ENCODE results near the gene ABCC9. TPM values are rescaled to one million over a fixed set of nuclear protein-coding genes. Genes with fewer than 3 reads are reported as not detected.

The ABCC9 gene
- total RNA-seq, 2 donors from 2014 or later, result 0.05 to 0.19 TPM

DNA sequence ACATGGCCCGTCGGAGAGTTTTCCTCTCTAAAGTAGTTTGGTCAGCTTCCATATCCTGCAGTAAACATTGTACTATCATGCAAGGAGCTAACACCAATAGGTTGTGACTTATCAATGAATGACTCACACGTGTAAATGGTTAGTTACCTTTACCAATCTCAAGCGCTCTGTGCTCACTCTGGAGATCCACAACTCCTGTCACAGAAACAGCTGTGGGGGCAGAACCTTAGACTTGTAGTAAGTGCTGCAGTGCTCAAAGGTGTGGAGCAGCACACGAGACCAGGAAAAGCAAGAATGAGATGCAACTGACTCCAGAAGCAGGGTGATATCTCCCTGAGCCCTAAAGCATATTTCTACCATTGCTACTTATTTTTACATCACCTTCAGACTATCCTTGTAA, 93.0 kb downstream of the ABCC9 start:
- no peaks in the 10 kb centered on the region for H3K4me1 Mint-ChIP-seq (ENCODE audit: low read depth)
- DNase-seq (no peak), ATAC-seq (replicated peaks in 1 of 2) (no peak)
- no peak overlapping the region for H3K4me3 Mint-ChIP-seq
- H3K36me3 Mint-ChIP-seq (ENCODE audit: insufficient read depth in 2 of 2), result no peaks in the 10 kb centered on the region
- no peak overlapping the region for H3K27ac Mint-ChIP-seq
- no peaks in the 10 kb centered on the region for H3K9me3 Mint-ChIP-seq
- no peaks in the 10 kb centered on the region for H3K27me3 Mint-ChIP-seq (ENCODE audit: low read depth)

DNA sequence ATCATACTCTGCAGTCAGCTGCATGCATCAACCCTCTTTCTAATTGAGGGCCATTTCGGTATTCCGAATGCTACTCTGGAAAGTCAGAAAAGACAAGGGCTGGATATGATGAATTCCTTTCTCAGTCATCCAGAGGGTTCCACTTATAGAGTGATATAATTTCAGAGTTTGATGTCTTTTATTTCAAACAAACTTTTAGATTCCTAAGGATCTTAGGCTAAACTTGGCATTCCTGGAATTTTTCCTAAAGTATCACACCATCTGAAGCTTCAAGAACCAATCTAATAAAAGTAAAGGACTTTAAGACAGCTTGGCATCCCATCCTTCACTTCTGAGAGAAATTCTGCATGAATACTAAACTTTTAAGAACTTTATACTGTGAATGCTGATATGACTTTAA, 97.4 kb downstream of the ABCC9 start:
- H3K4me1 Mint-ChIP-seq (ENCODE audit: low read depth), result no peaks in the 10 kb centered on the region
- no peak overlapping the region for H3K27ac Mint-ChIP-seq
- no peaks in the 10 kb centered on the region for H3K9me3 Mint-ChIP-seq
- ATAC-seq (replicated peaks in 1 of 2) (no peak), DNase-seq (no peak)
- H3K27me3 Mint-ChIP-seq (ENCODE audit: low read depth), result no peaks in the 10 kb centered on the region
- no peaks in the 10 kb centered on the region for H3K36me3 Mint-ChIP-seq (ENCODE audit: insufficient read depth in 2 of 2)
- no peak overlapping the region for H3K4me3 Mint-ChIP-seq

DNA sequence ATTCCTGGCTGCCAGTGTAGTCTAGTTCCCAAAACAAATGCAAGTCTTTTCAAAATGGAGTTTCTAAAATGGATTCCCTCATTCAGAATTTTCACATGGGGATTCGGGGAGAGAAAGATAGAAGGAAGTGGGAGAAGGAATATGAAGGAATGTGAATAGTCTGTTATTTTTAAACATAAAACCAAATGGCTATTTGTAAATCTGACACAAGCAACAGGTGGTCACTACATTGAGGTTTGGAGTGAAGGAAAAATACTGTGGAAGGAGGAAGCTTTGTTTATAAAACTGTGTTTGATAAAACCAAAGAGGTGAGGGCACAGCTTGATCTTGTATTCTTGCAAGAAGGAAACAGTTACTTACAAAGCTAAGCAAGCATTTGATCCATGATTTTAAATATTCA, 101.5 kb downstream of the ABCC9 start:
- H3K27me3 Mint-ChIP-seq (ENCODE audit: low read depth), result peaks cover 7% of the 10 kb centered on the region
- H3K9me3 Mint-ChIP-seq, result no peaks in the 10 kb centered on the region
- no peaks in the 10 kb centered on the region for H3K36me3 Mint-ChIP-seq (ENCODE audit: insufficient read depth in 2 of 2)
- no peak overlapping the region for H3K27ac Mint-ChIP-seq
- no peaks in the 10 kb centered on the region for H3K4me1 Mint-ChIP-seq (ENCODE audit: low read depth)
- ATAC-seq (replicated peaks in 1 of 2), result no peak
- DNase-seq, result no peak
- H3K4me3 Mint-ChIP-seq, result no peak overlapping the region

DNA sequence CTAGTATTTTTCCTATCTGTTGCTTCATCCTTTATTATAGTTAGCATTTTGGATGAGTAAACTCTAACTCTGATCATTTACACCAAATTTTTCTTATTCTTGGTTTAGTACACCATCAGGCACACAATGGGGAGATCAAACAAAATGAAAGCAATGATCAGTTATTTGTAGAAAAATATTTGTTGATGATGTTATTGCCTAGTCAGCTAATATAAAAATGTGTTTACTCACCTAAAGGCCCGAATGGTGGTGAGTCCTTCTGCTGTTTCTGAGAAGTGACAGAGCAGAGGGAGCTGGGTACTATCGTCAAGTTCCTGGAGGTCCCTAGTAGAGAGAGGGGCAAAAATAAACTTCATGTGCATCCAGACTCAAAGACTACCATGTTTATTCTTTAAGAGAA, 103.4 kb downstream of the ABCC9 start:
- no peaks in the 10 kb centered on the region for H3K9me3 Mint-ChIP-seq
- no peaks in the 10 kb centered on the region for H3K4me1 Mint-ChIP-seq (ENCODE audit: low read depth)
- no peak for DNase-seq
- no peak for ATAC-seq (replicated peaks in 1 of 2)
- no peak overlapping the region for H3K4me3 Mint-ChIP-seq
- H3K27ac Mint-ChIP-seq, result no peak overlapping the region
- peaks cover 7% of the 10 kb centered on the region for H3K27me3 Mint-ChIP-seq (ENCODE audit: low read depth)
- H3K36me3 Mint-ChIP-seq (ENCODE audit: insufficient read depth in 2 of 2), result no peaks in the 10 kb centered on the region

DNA sequence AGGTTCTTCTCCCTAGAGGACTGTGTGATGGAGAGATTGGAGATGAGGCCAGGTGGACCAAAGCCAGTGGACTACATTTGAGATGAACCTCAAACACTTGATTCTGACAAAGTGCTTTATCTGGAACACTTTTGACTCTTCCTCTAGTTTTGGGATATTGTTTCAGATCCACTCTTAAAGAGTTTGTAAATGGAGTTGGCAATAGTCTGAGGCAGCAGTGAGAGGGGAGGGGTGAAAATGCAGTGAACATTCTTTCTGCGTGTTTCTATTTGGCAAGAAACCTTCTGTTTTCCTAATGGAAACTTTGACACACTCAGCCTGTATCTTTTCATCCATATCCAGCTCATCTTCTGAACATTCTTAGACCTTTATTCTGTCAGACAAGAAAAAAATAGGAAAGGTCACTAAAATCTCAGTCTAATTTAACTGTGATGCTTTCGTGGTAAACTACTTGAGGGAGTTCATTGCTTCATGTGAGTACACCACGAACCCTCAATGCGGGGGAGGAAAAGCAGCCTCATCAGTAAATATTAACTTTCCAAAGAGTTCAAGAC, 109.4 kb downstream of the ABCC9 start:
- no peak overlapping the region for H3K27ac Mint-ChIP-seq
- ATAC-seq (replicated peaks in 1 of 2), result no peak
- no peak overlapping the region for H3K4me3 Mint-ChIP-seq
- H3K9me3 Mint-ChIP-seq, result no peaks in the 10 kb centered on the region
- H3K36me3 Mint-ChIP-seq (ENCODE audit: insufficient read depth in 2 of 2), result no peaks in the 10 kb centered on the region
- DNase-seq, result no peak
- H3K4me1 Mint-ChIP-seq (ENCODE audit: low read depth), result no peaks in the 10 kb centered on the region
- H3K27me3 Mint-ChIP-seq (ENCODE audit: low read depth), result peaks cover 7% of the 10 kb centered on the region

DNA sequence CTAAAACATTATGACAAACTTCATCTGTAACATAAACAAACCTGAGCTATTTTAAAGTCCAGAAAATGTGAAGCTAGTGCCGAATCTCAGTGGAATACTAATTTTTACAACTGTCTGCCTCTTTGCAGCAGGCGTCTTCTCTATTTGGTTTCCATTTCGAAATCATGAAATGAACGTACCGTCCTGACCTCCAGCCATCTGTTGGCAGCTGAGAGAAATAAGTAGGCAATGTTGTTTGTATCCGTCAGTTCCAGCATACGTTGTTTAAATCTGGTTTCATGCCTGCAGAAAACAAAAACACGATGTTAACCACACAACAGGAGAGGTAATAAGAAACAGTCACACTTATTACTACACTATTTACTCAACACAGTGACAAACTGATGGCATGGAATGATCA, 112.4 kb downstream of the ABCC9 start:
- H3K4me3 Mint-ChIP-seq, result no peak overlapping the region
- H3K9me3 Mint-ChIP-seq, result no peaks in the 10 kb centered on the region
- ATAC-seq (replicated peaks in 1 of 2) (no peak), DNase-seq (no peak)
- no peaks in the 10 kb centered on the region for H3K4me1 Mint-ChIP-seq (ENCODE audit: low read depth)
- H3K27ac Mint-ChIP-seq, result no peak overlapping the region
- H3K36me3 Mint-ChIP-seq (ENCODE audit: insufficient read depth in 2 of 2), result no peaks in the 10 kb centered on the region
- H3K27me3 Mint-ChIP-seq (ENCODE audit: low read depth), result peaks cover under 1% of the 10 kb centered on the region

DNA sequence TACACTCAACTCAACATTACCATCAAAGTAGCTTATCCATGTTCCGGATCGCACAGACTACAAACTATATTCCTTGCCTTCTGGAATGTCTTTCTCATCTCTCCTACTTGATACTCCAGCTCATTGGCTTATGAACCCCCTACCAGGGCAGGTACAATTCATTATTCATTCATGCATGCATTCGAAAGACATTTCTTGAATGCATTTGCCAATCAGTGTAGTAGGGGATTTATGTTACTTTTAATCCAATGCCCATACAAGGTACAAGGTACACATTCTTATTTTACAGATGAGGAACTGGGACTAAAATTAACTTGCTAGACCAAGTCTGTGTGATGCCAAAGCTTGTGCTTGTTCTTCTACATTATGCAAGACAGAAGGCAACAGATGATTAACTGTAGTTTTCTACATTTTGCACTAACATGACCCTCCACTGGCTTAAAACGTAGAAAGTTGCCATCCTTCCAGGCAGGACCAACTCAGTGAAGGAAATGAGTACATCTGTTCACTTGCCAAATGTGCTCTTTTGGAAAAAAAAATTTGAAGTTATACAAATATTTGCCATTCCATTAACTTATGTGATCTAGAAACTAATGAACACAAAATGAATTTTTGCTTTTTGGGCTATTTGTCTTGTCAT, 113.0 kb downstream of the ABCC9 start:
- H3K27me3 Mint-ChIP-seq (ENCODE audit: low read depth), result peaks cover 5% of the 10 kb centered on the region
- H3K4me3 Mint-ChIP-seq, result no peak overlapping the region
- H3K9me3 Mint-ChIP-seq, result no peaks in the 10 kb centered on the region
- no peak for ATAC-seq (replicated peaks in 1 of 2)
- no peaks in the 10 kb centered on the region for H3K4me1 Mint-ChIP-seq (ENCODE audit: low read depth)
- DNase-seq, result no peak
- H3K27ac Mint-ChIP-seq, result no peak overlapping the region
- no peaks in the 10 kb centered on the region for H3K36me3 Mint-ChIP-seq (ENCODE audit: insufficient read depth in 2 of 2)

DNA sequence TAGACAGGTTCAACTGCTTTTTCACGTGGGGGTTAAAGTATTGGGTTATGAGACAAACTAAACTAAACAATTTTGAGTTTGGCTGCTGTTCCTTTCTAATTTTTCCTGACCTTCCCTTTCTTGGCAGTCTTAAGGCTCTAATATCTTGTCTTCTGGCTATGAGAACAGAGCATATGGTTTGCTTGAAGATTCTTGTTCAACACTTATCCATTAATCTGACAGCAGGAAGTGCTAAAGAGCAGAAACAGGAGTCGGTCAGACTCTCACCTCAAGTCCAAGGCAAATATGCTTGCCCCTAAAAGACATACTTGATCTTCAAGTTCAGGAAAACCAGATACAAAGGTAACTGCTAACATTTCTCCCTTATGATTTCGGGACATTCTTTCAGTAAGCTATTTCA, 114.1 kb downstream of the ABCC9 start:
- no peaks in the 10 kb centered on the region for H3K9me3 Mint-ChIP-seq
- no peaks in the 10 kb centered on the region for H3K36me3 Mint-ChIP-seq (ENCODE audit: insufficient read depth in 2 of 2)
- peaks cover 6% of the 10 kb centered on the region for H3K27me3 Mint-ChIP-seq (ENCODE audit: low read depth)
- H3K4me1 Mint-ChIP-seq (ENCODE audit: low read depth), result no peaks in the 10 kb centered on the region
- no peak overlapping the region for H3K4me3 Mint-ChIP-seq
- no peak for DNase-seq
- no peak overlapping the region for H3K27ac Mint-ChIP-seq
- ATAC-seq (replicated peaks in 1 of 2), result no peak

DNA sequence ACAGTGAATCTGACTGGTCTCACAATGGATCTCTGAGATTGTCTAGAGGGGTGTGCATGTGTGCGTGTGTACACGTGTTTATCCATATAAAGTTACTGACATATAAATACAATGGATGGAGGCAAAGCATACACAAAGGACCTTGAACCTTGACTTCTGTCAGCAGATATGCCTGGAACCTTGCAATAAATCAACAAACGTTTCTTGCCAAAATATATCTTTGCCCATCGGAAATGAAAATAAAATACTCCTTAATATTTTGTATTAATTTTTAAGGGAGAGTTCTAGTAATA, 114.7 kb downstream of the ABCC9 start:
- Mint-ChIP-seq H3K27ac (no peak overlapping the region), H3K9me3 (no peaks in the 10 kb centered on the region), H3K27me3 (ENCODE audit: low read depth) (peaks cover 6% of the 10 kb centered on the region), H3K4me3 (no peak overlapping the region), H3K36me3 (ENCODE audit: insufficient read depth in 2 of 2) (no peaks in the 10 kb centered on the region), H3K4me1 (ENCODE audit: low read depth) (no peaks in the 10 kb centered on the region)
- ATAC-seq (replicated peaks in 1 of 2), result no peak
- DNase-seq, result no peak

DNA sequence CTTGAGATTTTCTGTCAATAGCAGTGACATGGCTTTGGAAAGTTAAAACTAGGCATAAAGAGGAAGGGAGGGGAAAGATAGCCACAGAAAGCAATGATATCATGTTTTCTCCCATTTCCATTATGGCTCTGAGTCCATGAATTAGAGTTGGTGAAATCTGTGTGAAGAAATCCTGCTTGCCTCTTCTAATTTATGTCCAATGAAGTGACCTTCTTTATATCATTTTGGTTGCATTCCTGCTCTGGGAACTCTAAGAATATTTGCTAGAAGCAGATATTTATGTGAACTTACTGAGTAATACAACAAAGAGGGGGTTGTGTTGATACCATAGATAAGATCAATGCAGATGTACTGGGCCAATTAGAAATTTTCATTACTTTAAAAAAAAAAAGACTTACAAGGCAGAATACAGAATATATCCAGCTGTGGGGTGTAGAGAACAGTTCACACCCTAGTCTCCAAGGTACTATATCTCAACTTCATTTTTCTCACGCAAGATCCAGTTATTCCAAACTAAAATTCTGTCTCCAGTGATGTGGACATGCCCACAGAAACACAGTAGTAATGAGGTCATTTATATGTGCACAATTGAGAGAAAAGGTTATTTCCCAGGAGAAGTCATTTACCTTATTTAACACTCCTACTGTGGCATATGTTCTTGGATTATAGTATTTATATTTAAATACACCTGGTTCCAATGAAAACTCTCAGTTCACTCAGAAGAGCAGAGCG, 115.2 kb downstream of the ABCC9 start:
- H3K36me3 Mint-ChIP-seq (ENCODE audit: insufficient read depth in 2 of 2), result no peaks in the 10 kb centered on the region
- no peaks in the 10 kb centered on the region for H3K9me3 Mint-ChIP-seq
- H3K27me3 Mint-ChIP-seq (ENCODE audit: low read depth), result peaks cover 6% of the 10 kb centered on the region
- H3K4me3 Mint-ChIP-seq, result no peak overlapping the region
- H3K27ac Mint-ChIP-seq, result no peak overlapping the region
- DNase-seq (no peak), ATAC-seq (replicated peaks in 1 of 2) (no peak)
- no peaks in the 10 kb centered on the region for H3K4me1 Mint-ChIP-seq (ENCODE audit: low read depth)

DNA sequence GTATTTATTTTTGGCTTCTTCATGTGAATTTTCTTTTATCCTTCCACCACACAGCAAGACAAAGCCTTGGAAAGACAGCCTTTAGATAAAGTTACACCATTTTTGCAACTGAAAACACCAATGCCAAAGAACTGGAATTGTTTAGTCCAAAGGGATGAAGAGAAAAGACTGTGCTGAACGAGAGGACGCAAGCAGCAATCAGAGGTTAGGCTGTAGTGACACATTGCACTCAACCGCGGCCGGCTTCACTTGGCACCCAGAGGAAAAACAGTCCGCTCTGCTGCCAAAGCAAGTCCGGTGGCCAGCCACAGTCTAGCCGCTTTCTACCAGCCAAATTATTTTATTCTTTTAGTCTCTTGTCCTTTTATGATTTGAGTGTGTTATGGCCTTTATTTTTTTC, 117.6 kb downstream of the ABCC9 start:
- H3K27me3 Mint-ChIP-seq (ENCODE audit: low read depth), result peaks cover 6% of the 10 kb centered on the region
- H3K36me3 Mint-ChIP-seq (ENCODE audit: insufficient read depth in 2 of 2), result no peaks in the 10 kb centered on the region
- DNase-seq, result no peak
- H3K27ac Mint-ChIP-seq, result no peak overlapping the region
- no peaks in the 10 kb centered on the region for H3K4me1 Mint-ChIP-seq (ENCODE audit: low read depth)
- no peak for ATAC-seq (replicated peaks in 1 of 2)
- no peaks in the 10 kb centered on the region for H3K9me3 Mint-ChIP-seq
- H3K4me3 Mint-ChIP-seq, result no peak overlapping the region

DNA sequence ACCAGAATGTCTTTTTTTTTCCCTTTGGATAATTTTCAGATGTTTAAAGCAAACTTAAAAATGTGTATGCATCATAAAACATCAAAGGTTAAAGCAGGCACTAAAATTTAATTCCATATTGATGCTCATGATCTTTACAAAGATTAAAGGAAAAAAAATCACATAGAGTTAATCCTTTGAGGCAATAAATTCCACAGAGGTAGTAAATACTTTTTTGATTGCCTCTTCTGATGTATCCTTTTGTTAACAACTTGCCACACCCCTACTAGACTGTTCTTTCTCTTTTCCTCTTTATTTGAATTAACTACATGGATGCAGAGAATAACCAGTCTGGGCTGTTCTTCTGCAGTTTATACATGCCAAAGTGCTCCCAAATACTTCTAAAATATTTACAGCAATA, 121.5 kb downstream of the ABCC9 start:
- Mint-ChIP-seq H3K27me3 (ENCODE audit: low read depth) (peaks cover 6% of the 10 kb centered on the region), H3K27ac (no peak overlapping the region), H3K9me3 (no peaks in the 10 kb centered on the region), H3K4me1 (ENCODE audit: low read depth) (no peaks in the 10 kb centered on the region), H3K4me3 (no peak overlapping the region), H3K36me3 (ENCODE audit: insufficient read depth in 2 of 2) (no peaks in the 10 kb centered on the region)
- DNase-seq (no peak), ATAC-seq (replicated peaks in 1 of 2) (no peak)

DNA sequence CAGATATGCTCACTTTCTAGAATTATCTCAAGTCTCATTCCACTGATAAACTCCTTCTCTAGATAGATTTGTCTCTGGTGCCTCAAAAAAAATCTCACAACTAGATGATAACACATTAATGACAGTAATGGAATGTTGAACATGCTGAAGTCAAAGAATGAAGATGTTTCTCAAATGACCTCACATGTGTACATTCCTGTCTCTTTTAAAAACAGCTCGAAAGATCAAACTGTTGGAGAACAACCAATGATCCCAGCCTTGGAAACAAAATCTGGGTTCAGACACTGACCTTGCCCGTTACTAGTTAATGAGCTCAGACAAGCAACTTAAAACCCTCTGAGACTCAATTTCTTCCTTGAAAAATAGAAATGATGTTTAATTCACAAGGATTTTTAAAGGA, 122.0 kb downstream of the ABCC9 start:
- no peak for ATAC-seq (replicated peaks in 1 of 2)
- Mint-ChIP-seq H3K4me1 (ENCODE audit: low read depth) (no peaks in the 10 kb centered on the region), H3K27ac (no peak overlapping the region), H3K9me3 (no peaks in the 10 kb centered on the region), H3K4me3 (no peak overlapping the region), H3K27me3 (ENCODE audit: low read depth) (peaks cover 6% of the 10 kb centered on the region), H3K36me3 (ENCODE audit: insufficient read depth in 2 of 2) (no peaks in the 10 kb centered on the region)
- DNase-seq, result no peak

DNA sequence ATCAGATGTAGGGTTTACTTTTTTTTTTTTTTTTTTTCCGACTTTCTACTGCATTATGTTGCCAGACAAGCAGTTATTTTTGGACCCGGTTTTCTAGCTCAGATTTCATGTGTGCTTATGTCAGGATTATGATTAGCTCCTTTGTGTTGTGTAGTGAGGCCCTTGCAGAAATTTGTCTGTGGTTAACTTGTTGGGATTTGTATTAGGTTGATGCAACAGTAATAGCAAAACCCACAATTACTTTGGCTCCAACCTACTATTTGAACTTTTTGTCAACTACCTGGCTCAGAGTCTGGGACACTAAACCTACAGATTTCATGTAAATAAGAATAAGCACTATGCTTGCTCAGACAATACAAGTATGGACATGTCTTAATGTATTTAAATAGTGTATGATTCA, 122.6 kb downstream of the ABCC9 start:
- no peak for ATAC-seq (replicated peaks in 1 of 2)
- Mint-ChIP-seq H3K4me1 (ENCODE audit: low read depth) (no peaks in the 10 kb centered on the region), H3K27ac (no peak overlapping the region), H3K4me3 (no peak overlapping the region), H3K36me3 (ENCODE audit: insufficient read depth in 2 of 2) (no peaks in the 10 kb centered on the region), H3K9me3 (no peaks in the 10 kb centered on the region), H3K27me3 (ENCODE audit: low read depth) (peaks cover 5% of the 10 kb centered on the region)
- DNase-seq, result no peak
